HG03442 (cell line): ENCODE results near the gene TRNT1.
A peak's percentile ranks its signal among the peaks of the same experiment; 100 is the strongest.

Source experiments
- ATAC-seq: cut with Tn5 transposase; IDR thresholded peaks from one replicate; pipeline ENCODE4 v1.9.1; 2021; ENCODE audit warnings: mild to moderate bottlenecking, moderate library complexity; ENCODE audit not compliant: unreplicated experiment

The TRNT1 gene

GRCh38 chr3:3126477-3127431, at the start of gene TRNT1:
Gene TRNT1, plus strand, starts transcription at chr3:3126940. Its CDS starts 2,101 bp downstream, at chr3:3129041.
- ATAC-seq, result peak; percentile 92

- no peak for ATAC-seq
Observed at GRCh38 chr3:3080309-3080708, 46.4 kb upstream of the TRNT1 start.

- ATAC-seq, result peak; percentile 55
Observed at GRCh38 chr3:3081381-3082233, 45.1 kb upstream of the TRNT1 start.

GRCh38 chr3:3082234-3082924, 44.4 kb upstream of the TRNT1 start:
- ATAC-seq, result peak; percentile 64

DNA sequence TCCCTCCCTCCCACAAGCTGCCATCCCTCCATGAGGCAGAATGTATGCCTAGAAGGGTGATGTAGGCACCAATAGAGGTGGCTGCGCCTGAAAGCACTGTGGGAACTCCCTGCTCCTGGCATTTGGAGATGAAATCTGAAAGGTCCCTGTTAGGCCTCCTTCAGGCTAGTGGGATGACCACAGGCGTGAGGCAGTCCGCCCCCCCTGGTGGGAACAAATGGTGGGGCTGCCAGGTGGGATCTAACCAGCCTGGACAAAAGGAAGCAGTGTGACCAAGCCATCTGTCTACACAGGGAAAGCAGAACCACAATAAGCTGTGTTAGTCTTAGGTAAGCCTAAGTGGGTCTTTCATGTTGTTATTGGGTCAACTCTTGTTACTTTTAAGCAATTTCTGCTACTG, 41.9 kb upstream of the TRNT1 start:
- ATAC-seq, result no peak

DNA sequence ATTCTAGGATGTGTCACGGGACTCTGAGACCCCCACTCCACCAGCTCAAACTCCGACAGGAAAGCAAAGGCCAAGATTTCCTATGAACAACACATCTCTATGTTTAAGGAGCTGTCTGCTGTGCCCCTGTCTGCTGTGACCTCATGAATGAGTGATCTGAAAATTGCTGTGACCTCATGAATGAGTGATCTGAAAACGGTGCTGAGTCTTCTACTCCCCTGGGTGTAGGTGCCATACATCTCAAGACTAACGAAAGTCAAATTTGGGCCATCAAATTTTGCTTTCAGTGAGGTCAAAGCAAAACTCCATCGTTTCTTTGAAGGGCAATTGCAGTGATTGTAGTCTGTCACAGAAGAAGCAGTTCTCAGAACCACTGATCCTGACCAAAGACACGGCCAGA, 41.0 kb upstream of the TRNT1 start:
- peak; percentile 22 for ATAC-seq

- ATAC-seq, result no peak
Observed at GRCh38 chr3:3086239-3086638, 40.5 kb upstream of the TRNT1 start.

DNA sequence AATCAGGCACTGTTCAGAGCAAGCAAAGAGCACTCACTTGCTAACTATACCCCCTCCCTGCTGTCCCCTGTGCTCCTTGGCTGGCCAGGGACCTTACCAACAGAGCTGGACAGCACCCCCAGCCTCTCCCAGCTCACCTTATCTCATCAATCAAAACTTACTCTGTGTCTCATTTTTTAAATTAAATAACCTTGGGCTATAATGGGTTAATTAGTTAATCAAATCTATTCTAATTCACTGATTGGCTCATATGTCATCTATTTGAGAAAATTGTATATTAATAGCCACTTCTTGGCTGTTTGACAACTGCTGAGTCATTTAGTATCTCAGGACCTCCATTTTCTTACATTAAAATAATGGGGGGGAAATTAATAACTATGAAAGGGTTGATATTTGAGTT, 39.5 kb upstream of the TRNT1 start:
- no peak for ATAC-seq

DNA sequence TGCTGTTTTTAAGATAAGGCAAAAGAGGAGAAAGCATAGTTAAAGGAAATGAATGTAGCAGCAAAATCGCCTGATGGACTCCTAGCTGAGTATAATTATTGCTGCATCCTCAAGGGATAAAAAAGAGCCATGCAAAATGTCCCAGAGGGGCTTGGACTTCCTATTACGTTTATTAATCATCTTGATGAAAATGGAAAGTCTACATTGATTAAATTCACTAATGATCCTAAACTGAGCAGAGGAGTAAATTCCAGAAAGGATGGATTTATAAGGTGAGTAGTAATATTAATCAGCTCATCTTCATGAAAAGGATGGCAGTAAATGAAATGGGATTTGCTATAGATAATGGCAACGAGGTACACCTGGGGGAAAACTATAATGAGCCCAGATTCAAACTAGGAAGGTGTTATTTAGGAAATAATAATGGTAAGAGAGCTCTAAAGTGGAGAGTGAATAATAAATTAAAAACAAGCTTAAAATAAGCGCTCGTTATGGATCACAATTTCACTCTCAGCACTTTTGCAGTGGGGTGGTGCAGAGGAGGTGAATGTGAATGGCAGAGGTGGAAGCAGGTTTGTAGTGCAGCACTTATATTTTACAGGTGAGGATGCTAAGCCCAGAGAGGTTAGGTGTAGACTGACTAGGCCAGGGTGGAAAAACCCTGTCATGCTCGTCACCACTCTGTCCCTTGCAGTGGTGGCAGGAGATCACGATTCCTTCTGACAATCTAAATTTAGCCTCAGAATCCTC, 38.8 kb upstream of the TRNT1 start:
- ATAC-seq, result no peak

DNA sequence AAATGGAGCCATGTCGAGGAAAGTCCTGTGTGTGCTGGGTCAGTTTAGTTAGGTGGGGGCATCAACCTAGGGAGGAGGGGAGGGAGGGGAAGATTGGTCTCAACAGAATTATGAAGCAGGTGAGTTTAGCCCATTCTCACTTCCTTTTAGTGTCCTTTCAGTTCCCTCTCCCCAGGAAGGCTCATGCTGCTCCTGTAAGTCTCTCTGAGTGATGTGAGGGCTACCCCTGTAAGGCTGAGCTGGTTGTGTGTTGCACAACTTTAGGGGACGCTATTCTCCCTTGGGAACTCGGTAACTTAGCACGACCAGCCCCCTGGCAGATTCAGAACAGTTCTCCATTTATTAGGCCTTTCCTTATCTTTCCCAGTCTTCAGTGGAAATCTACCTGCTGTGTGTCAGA, 37.7 kb upstream of the TRNT1 start:
- peak; percentile 97 for ATAC-seq

DNA sequence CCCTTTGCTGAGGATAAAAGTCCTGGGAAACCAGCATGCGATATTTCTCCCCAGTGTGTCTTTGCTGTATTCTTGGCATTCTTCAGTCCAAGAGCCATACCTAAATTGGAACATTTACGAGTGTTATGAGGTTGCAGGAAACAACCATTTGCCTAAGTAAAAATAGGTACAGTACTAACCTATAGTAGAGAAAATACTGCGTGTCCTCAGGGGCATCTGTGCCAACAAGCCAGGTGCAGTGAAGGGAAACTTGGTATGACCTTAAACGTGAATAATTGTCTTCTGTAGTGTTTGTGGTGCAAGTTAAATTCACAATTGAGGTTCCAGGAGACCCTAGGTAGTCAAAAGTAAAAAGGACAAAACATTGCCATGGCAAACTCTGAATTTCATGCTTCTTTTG, 28.8 kb upstream of the TRNT1 start:
- ATAC-seq, result no peak

GRCh38 chr3:3101660-3102458, 24.9 kb upstream of the TRNT1 start:
- peak; percentile 54 for ATAC-seq

DNA sequence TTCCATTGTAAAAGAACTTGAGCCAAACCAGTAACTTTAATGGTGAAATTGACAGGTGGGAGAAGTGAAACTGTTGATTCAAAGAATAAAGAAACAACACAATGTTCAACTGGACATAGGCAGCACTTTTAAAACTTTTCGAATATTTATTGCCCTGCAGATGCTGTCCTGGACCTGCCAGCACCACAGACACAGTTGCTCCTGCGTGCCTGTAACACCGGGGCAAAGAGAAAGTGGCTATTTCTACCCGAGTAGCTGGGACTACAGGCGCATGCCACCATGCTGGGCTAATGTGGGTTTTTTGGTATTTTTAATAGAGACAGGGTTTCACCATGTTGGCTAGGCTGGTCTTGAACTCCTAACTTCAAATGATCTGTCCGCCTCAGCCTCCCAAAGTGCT, 24.0 kb upstream of the TRNT1 start:
- no peak for ATAC-seq

GRCh38 chr3:3105246-3105645, 21.5 kb upstream of the TRNT1 start:
- ATAC-seq, result no peak

GRCh38 chr3:3105815-3106214, 20.9 kb upstream of the TRNT1 start:
- no peak for ATAC-seq

GRCh38 chr3:3107181-3107580, 19.6 kb upstream of the TRNT1 start:
- no peak for ATAC-seq

DNA sequence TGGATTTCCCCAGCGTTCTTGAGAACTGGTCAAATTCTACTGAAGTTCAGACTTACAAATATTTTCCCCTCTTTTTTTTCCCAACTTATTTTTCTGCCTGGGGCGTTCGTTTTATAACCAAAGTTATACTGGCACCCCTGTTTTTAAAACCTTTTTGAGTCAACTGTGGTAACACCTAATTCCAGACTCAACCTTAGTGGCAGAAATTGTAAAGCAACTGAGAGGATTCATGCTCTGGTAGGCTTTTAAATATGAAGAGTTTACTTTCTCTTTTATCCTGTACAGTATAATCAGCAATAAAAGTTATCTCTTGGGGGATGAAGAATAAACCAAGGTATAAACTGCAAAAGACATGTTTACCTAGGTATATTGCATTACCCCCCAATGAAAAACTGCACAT, 18.9 kb upstream of the TRNT1 start:
- no peak for ATAC-seq

- peak; percentile 76 for ATAC-seq
Observed at GRCh38 chr3:3109407-3110298, 17.1 kb upstream of the TRNT1 start.

DNA sequence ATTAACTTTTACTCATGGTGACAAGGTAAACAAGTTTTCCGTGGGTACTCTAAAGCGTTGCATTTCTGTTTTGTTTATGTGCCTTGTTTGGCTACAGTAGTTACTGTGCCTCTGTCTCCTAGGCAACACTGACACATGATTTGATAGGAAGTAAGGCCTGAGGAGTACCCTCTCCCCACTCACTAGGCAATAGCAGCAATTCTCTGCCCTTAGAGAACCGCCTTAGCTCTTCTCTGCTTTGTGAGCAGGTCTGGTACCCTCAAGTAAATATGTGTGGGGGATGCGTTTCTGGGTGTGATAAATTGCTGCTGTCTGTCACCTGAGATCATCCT, 16.5 kb upstream of the TRNT1 start, which contains the start of gene IL5RA:
Gene IL5RA, minus strand, starts transcription at position 76 of the 332 bp plus-strand sequence. CDS start 5,390 bp downstream, outside the sequence.
- peak; percentile 63 for ATAC-seq
